ENCODE data around the gene TRIM62. TPM values are rescaled to one million over a fixed set of nuclear protein-coding genes. Genes with fewer than 3 reads are reported as not detected.

TRIM62 gene
- total RNA-seq, 1 donor from 2014 or later: 78.7 TPM

DNA sequence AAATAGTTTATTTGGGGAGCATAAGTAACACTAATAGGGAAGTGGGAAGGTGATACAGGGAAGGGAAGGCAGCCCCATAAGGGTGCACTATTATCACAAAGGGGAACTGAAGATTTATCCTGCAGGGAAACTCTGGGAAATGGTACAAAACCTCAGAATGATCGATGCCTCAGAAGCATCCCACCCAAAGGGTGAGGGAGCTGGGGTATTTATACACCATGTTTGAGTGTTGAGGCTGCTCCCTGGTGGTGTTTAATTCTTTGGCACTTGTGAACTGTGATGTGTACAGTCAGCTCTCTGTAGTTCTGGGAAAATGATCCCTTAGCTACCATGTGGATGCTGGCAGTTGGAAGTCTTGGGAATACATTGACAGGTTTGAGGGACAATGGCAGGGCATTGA, 5.1 kb upstream of the TRIM62 start:
- Mint-ChIP-seq H3K9me3 (ENCODE audit: unreplicated experiment) (no peaks in the 10 kb centered on the region), H3K4me3 (ENCODE audit: unreplicated experiment) (no peak overlapping the region), H3K27ac (ENCODE audit: unreplicated experiment) (no peak overlapping the region), H3K27me3 (ENCODE audit: unreplicated experiment) (peaks cover 3% of the 10 kb centered on the region), H3K36me3 (ENCODE audit: unreplicated experiment) (no peaks in the 10 kb centered on the region), H3K4me1 (ENCODE audit: unreplicated experiment) (peaks cover 11% of the 10 kb centered on the region)
- TF ChIP-seq, protein P1, sequence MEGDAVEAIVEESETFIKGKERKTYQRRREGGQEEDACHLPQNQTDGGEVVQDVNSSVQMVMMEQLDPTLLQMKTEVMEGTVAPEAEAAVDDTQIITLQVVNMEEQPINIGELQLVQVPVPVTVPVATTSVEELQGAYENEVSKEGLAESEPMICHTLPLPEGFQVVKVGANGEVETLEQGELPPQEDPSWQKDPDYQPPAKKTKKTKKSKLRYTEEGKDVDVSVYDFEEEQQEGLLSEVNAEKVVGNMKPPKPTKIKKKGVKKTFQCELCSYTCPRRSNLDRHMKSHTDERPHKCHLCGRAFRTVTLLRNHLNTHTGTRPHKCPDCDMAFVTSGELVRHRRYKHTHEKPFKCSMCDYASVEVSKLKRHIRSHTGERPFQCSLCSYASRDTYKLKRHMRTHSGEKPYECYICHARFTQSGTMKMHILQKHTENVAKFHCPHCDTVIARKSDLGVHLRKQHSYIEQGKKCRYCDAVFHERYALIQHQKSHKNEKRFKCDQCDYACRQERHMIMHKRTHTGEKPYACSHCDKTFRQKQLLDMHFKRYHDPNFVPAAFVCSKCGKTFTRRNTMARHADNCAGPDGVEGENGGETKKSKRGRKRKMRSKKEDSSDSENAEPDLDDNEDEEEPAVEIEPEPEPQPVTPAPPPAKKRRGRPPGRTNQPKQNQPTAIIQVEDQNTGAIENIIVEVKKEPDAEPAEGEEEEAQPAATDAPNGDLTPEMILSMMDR (IDR thresholded peaks at IDR 0.05): no peak
- no peak for DNase-seq (ENCODE audit: extremely low spot score, unreplicated experiment)

DNA sequence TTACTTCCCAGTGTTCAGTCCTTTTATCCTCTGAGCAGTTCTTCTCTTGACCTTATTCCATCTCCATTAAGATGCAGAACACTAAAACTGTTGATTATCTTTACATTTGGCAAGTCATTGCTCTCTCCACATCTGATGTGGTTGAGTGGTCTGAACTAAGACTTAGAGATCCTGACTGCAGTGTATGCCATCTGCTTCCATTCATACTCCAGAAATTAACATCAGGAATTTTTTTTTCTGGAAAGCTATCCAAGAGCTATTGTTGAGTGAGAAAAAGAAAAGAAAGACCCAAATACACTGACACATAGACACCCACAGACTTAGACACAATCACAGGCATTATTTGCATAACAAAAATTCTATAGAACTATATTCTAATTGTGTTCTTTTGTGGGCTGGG, 3.7 kb upstream of the TRIM62 start:
- Mint-ChIP-seq H3K27me3 (ENCODE audit: unreplicated experiment) (no peaks in the 10 kb centered on the region), H3K9me3 (ENCODE audit: unreplicated experiment) (no peaks in the 10 kb centered on the region), H3K27ac (ENCODE audit: unreplicated experiment) (no peak overlapping the region), H3K4me3 (ENCODE audit: unreplicated experiment) (no peak overlapping the region), H3K4me1 (ENCODE audit: unreplicated experiment) (peaks cover 12% of the 10 kb centered on the region), H3K36me3 (ENCODE audit: unreplicated experiment) (peaks cover under 1% of the 10 kb centered on the region)
- TF ChIP-seq, protein P1 (IDR thresholded peaks at IDR 0.05): no peak
- DNase-seq (ENCODE audit: extremely low spot score, unreplicated experiment): no peak

DNA sequence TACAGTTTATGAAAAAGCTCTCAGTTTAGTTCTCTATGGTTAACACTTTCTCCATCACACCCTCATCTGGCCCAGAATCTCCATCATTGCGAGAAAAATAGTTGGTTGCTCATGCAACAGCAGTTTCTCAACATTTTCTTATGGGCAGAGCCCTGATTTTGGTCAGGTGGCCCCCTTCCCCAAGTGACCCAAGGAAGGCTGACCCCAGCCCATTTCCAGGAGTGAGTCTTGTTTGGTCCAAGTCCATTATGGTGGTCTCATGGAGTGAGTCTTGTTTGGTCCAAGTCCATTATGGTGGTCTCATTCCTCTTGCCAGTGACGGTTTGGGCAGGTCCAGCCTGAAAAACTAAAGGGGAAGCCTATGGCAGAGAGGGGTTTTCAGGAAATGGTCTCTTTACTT, 1.5 kb upstream of the TRIM62 start:
- Mint-ChIP-seq H3K27me3 (ENCODE audit: unreplicated experiment) (no peaks in the 10 kb centered on the region), H3K36me3 (ENCODE audit: unreplicated experiment) (peaks cover 12% of the 10 kb centered on the region), H3K4me1 (ENCODE audit: unreplicated experiment) (peaks cover 34% of the 10 kb centered on the region), H3K9me3 (ENCODE audit: unreplicated experiment) (no peaks in the 10 kb centered on the region), H3K4me3 (ENCODE audit: unreplicated experiment) (no peak overlapping the region), H3K27ac (ENCODE audit: unreplicated experiment) (no peak overlapping the region)
- TF ChIP-seq, protein P1 (IDR thresholded peaks at IDR 0.05): no peak
- DNase-seq (ENCODE audit: extremely low spot score, unreplicated experiment): peak; percentile 32

DNA sequence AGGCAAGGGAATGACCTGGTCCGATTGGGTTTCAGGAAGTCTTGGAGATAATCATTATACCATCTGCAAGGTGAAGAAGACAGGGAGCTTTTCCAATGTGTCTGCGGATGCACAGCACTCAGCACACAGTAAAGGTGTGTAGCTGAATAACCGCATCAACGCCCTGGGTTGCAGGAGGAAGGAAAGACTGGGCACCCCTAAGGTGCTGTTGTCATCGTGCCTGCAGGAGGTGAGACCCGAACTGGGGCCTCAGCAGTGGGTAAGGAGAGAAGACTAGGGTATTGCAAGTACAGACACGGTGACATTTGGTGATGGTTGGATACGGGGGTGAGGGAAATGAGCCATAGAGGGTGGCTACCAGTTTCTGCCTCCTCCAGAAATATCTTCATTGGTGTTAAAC, 1.1 kb upstream of the TRIM62 start:
- Mint-ChIP-seq H3K27me3 (ENCODE audit: unreplicated experiment) (no peaks in the 10 kb centered on the region), H3K36me3 (ENCODE audit: unreplicated experiment) (peaks cover 14% of the 10 kb centered on the region), H3K9me3 (ENCODE audit: unreplicated experiment) (no peaks in the 10 kb centered on the region), H3K27ac (ENCODE audit: unreplicated experiment) (peak overlapping the region; percentile 86), H3K4me1 (ENCODE audit: unreplicated experiment) (peaks cover 38% of the 10 kb centered on the region), H3K4me3 (ENCODE audit: unreplicated experiment) (peak overlapping the region; percentile 99)
- TF ChIP-seq, protein P1 (IDR thresholded peaks at IDR 0.05): no peak
- DNase-seq (ENCODE audit: extremely low spot score, unreplicated experiment): peak; percentile 51

DNA sequence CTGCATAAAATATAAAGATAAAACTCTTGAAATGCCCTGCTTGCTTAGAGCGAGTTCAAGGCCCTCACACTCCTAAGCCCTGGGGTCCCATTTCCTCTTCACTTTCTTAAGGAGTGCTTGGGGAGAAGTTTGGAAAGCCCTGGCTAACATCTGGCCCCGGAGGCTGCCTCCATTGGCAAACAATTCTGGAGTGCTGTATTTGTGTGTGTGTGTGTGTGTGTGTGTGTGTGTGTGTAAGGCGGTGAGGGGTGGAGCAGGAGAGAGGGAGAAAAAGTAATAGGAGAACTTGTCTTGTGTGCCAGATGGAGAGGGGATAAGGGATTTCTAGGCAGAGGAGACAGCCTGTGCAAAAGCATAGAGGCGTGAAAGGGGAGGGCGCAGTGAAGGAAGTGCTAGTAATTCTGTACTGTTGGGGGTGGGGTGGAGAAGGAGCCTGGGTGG, 578 bp upstream of the TRIM62 start:
- H3K4me3 Mint-ChIP-seq (ENCODE audit: unreplicated experiment): peak overlapping the region; percentile 99
- peak; percentile 80 for DNase-seq (ENCODE audit: extremely low spot score, unreplicated experiment)
- TF ChIP-seq, protein P1 (IDR thresholded peaks at IDR 0.05): no peak
- peak overlapping the region; percentile 86 for H3K27ac Mint-ChIP-seq (ENCODE audit: unreplicated experiment)
- H3K36me3 Mint-ChIP-seq (ENCODE audit: unreplicated experiment): peaks cover 14% of the 10 kb centered on the region
- H3K4me1 Mint-ChIP-seq (ENCODE audit: unreplicated experiment): peaks cover 42% of the 10 kb centered on the region
- H3K27me3 Mint-ChIP-seq (ENCODE audit: unreplicated experiment): no peaks in the 10 kb centered on the region
- no peaks in the 10 kb centered on the region for H3K9me3 Mint-ChIP-seq (ENCODE audit: unreplicated experiment)
